Endothelial cell of umbilical vein (primary cell): ENCODE results near the gene ZNF800. TPM values are rescaled to one million over a fixed set of nuclear protein-coding genes. Genes with fewer than 3 reads are reported as not detected.

Experiments
- BruUV-seq: library from RNA; stranded (reverse); fragments of 400-500 nt; replicated peaks from 2 replicates; lab custom pipeline; 2021; lab: Mats Ljungman, UMichigan
- CTCF ChIA-PET: fragments of 300-600, 350-600 bp; sonication (Branson Sonifier 250); formaldehyde crosslinking; loops from one replicate; lab custom pipeline; 2021; ENCODE audit warnings: antibody characterized with exemption, inconsistent platforms; lab: Charles Lee
- POLR2A ChIA-PET: fragments of 300-600, 350-600 bp; sonication (Branson Sonifier 250); formaldehyde crosslinking; loops from one replicate; lab custom pipeline; 2021; ENCODE audit warnings: antibody characterized with exemption, inconsistent platforms; lab: Charles Lee
- DNase-seq: peaks from one replicate; pipeline ENCODE4 v3.0.0-alpha.2; 2011; ENCODE audit warnings: low read depth, low spot score
- FAIRE-seq: peaks from 2 replicates; lab custom pipeline; 2011; peaks lifted over from hg19 to GRCh38; lab: Jason Lieb, UNC
- H2AFZ ChIP-seq: 2 replicates; pipeline ENCODE4 v1.6.0; 2012; ENCODE audit warnings: low read depth, low read length, control low read depth, inconsistent platforms
- H3K27ac ChIP-seq: 2 replicates; pipeline ENCODE4 v1.5.1; 2011; ENCODE audit warnings: low read depth, mild to moderate bottlenecking, control low read depth, low read length, moderate library complexity; ENCODE audit not compliant: insufficient read depth
- H3K27me3 ChIP-seq, 2 experiments: 2 replicates each; pipeline versions ENCODE4 v1.6.0 to v1.6.1; 2011; ENCODE audit warnings: low read length in 2 of 2, mixed read lengths in 1 of 2; ENCODE audit not compliant: control insufficient read depth in 2 of 2, insufficient read depth in 2 of 2
- H3K36me3 ChIP-seq, 2 experiments: 2 replicates in 1 of 2; 3 replicates in 1 of 2; pipeline ENCODE4 v1.5.1; 2011; ENCODE audit warnings: low read length in 2 of 2, mild to moderate bottlenecking in 1 of 2, moderate library complexity in 1 of 2; ENCODE audit not compliant: control insufficient read depth in 2 of 2, insufficient read depth in 2 of 2; ENCODE audit errors: extremely low read depth in 1 of 2
- H3K4me1 ChIP-seq: 3 replicates; pipeline ENCODE4 v1.5.1; 2011; ENCODE audit warnings: mild to moderate bottlenecking, low read length; ENCODE audit not compliant: control insufficient read depth, insufficient read depth; ENCODE audit errors: extremely low read depth
- H3K4me2 ChIP-seq: 2 replicates; pipeline ENCODE4 v1.6.1; 2011; ENCODE audit warnings: low read length, control low read depth, mixed read lengths; ENCODE audit not compliant: insufficient read depth
- H3K4me3 ChIP-seq, 3 experiments: fragments of 200-600 bp in 1 of 3; sonication (generic), shearing (Covaris generic) in 1 of 3; replicated peaks in 1 of 3; 2 replicates each; pipeline ENCODE4 v1.5.1; 2011 to 2016; ENCODE audit warnings: control low read depth in 3 of 3, low read length in 3 of 3, mild to moderate bottlenecking in 2 of 3, inconsistent platforms in 1 of 3, low read depth in 1 of 3, moderate library complexity in 1 of 3; ENCODE audit not compliant: insufficient read depth in 1 of 3
- H3K79me2 ChIP-seq: 2 replicates; pipeline ENCODE4 v1.6.0; 2012; ENCODE audit warnings: low read length, inconsistent platforms; ENCODE audit not compliant: control insufficient read depth, insufficient read depth
- H3K9ac ChIP-seq: replicated peaks from 2 replicates; pipeline ENCODE3; 2011; ENCODE audit warnings: low read length, control low read depth; ENCODE audit not compliant: insufficient read depth; ENCODE audit errors: extremely low read depth
- H3K9me1 ChIP-seq: replicated peaks from 3 replicates; pipeline ENCODE4 v1.6.0; 2011; ENCODE audit warnings: mild to moderate bottlenecking, low read length; ENCODE audit not compliant: control insufficient read depth, insufficient read depth; ENCODE audit errors: extremely low read depth
- H3K9me3 ChIP-seq: replicated peaks from 2 replicates; pipeline ENCODE4 v1.5.1; 2012; ENCODE audit warnings: low read length, inconsistent platforms; ENCODE audit not compliant: control insufficient read depth, insufficient read depth
- H4K20me1 ChIP-seq: replicated peaks from 2 replicates; pipeline ENCODE3; 2011; ENCODE audit warnings: mild to moderate bottlenecking, low read length; ENCODE audit not compliant: control insufficient read depth, insufficient read depth; ENCODE audit errors: extremely low read depth
- EZH2 ChIP-seq: IDR thresholded peaks from 2 replicates; pipeline ENCODE4 v1.6.1; 2012; ENCODE audit warnings: borderline replicate concordance, low read depth, mild to moderate bottlenecking, moderate library complexity, low read length, inconsistent platforms; ENCODE audit not compliant: severe bottlenecking
- FOS ChIP-seq: IDR thresholded peaks from 2 replicates; pipeline ENCODE4 v1.6.1; 2011; ENCODE audit warnings: mild to moderate bottlenecking, low read length, moderate library complexity, borderline replicate concordance; ENCODE audit not compliant: insufficient read depth
- GATA2 ChIP-seq: IDR thresholded peaks from 2 replicates; pipeline ENCODE4 v1.7.0; 2011; ENCODE audit warnings: low read depth, mild to moderate bottlenecking, moderate library complexity, mixed read lengths, low read length; ENCODE audit not compliant: insufficient read length, insufficient read depth
- JUN ChIP-seq: IDR thresholded peaks from 2 replicates; pipeline ENCODE4 v1.6.1; 2011; ENCODE audit warnings: borderline replicate concordance, low read depth; ENCODE audit not compliant: insufficient read length, insufficient read depth
- MYC ChIP-seq: IDR thresholded peaks from one replicate; pipeline ENCODE4 v1.6.1; 2011; ENCODE audit warnings: mild to moderate bottlenecking, low read depth, low read length
- POLR2A ChIP-seq: IDR thresholded peaks from 2 replicates; pipeline ENCODE4 v1.6.1; 2012; ENCODE audit warnings: low read depth, mild to moderate bottlenecking, control low read depth, low read length
- POLR2AphosphoS5 ChIP-seq: IDR thresholded peaks from 2 replicates; pipeline ENCODE4 v1.6.1; 2012; ENCODE audit warnings: low read depth, mild to moderate bottlenecking, control low read depth, low read length, moderate library complexity; ENCODE audit not compliant: insufficient read depth
- dilution Hi-C: fragments of 300-500 bp; cut with MboI; formaldehyde crosslinking; loops from one replicate; pipeline ENCODE4 v1.15.0; 2019; ENCODE audit warnings: low sequenced_read_pairs; ENCODE audit not compliant: extremely low pct_ligation_motif_present
- intact Hi-C: fragments of 100-400 bp; cut with micrococcal nuclease; formaldehyde crosslinking; loops from one replicate; pipeline ENCODE4 v1.10.0; 2022
- polyA plus RNA-seq, 4 experiments: library from polyadenylated mRNA; depleted of rRNA in 3 of 4; stranded (reverse) in 3 of 4; unstranded in 1 of 4; fragments of >200 nt; gene quantifications; 2 replicates each; pipeline versions ENCODE4 v1.2.1 to v1.2.3, GENCODE V29; 2011 to 2012; ENCODE audit warnings: missing spikeins in 1 of 4
- total RNA-seq: library from RNA; stranded (reverse); gene quantifications from 2 replicates; pipeline ENCODE4 v1.2.3, GENCODE V29; 2021
- TF ChIP-seq, protein P1 (sequence below), 2 donors: IDR thresholded peaks; 1 replicate in 1 of 2; 2 replicates in 1 of 2; pipeline ENCODE4 v1.5.1; 2011; ENCODE audit warnings: low read length in 2 of 2, mild to moderate bottlenecking in 2 of 2, moderate library complexity in 2 of 2, control low read depth in 1 of 2, inconsistent platforms in 1 of 2, low read depth in 1 of 2; ENCODE audit not compliant: insufficient read depth in 1 of 2; ENCODE audit errors: extremely low read depth in 1 of 2
- TF ChIP-seq, protein P2 (sequence below): IDR thresholded peaks from 2 replicates; pipeline ENCODE4 v1.6.1; 2011; ENCODE audit not compliant: insufficient read depth, insufficient read length

ZNF800 gene
- total and polyA plus RNA-seq, 2 donors (not counting 3 experiments of a cell fraction or from before 2014, with no cell fraction given), result 10.9 to 35.4 TPM

DNA sequence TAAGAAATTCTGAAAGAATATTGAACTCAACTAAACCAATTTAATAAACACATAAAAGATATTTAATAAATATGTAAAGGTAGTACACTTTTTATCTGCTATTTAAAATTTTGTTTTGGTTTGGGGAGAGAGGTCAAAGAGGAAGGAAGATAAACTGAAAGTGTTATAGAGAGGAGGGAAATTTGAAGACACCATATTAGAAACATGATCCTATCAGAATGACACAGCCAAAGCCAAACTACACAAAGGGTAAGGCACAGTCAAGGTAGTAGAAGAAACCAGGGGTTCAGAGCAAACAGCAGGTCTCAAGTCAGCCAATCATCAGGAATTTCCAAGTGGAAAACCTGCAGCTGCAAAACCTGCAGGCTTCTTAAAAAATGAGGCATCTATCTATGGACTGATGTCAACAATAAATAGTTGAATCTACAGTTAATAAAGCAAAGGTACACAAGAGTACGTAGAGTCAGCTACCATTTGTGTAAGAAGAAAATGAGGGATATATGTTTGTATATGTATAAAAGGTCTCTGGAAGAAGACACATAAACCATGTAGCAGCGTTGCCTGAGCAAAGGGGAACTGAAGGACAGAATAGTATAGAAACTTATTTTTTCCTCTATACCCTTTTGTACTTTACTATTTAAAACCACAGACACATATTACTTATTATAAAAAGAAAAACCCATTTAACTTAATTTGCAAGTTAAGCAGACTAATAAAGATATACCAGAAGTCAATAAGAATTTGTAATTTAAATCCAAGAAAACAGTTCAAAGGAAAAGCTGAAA, 10.0 kb downstream of the ZNF800 start:
- no TSS peak for BruUV-seq
- Histone ChIP-seq H3K9me1 (no peaks in the 10 kb centered on the region), H3K79me2 (peaks cover 90% of the 10 kb centered on the region), H3K9ac (no peak overlapping the region), H4K20me1 (peaks cover 5% of the 10 kb centered on the region), H3K4me3 (no peak overlapping the region), H3K4me2 (no peak overlapping the region), H2AFZ (no peak overlapping the region), H3K9me3 (no peaks in the 10 kb centered on the region), H3K27me3 (no peaks in the 10 kb centered on the region), H3K4me1 (peaks cover 2% of the 10 kb centered on the region), H3K36me3 (peaks cover 4% of the 10 kb centered on the region in 2 experiments), H3K27ac (no peak overlapping the region)
- ChIA-PET CTCF (no interaction called here), POLR2A (no interaction called here)
- DNase-seq (no peak), FAIRE-seq (no peak)
- intact Hi-C loops (no loop called here), dilution Hi-C loops (no loop called here)
- TF ChIP-seq FOS (no peak), GATA2 (no peak), POLR2A (no peak), POLR2AphosphoS5 (no peak), EZH2 (no peak), JUN (no peak), MYC (no peak)
- TF ChIP-seq, protein P1, sequence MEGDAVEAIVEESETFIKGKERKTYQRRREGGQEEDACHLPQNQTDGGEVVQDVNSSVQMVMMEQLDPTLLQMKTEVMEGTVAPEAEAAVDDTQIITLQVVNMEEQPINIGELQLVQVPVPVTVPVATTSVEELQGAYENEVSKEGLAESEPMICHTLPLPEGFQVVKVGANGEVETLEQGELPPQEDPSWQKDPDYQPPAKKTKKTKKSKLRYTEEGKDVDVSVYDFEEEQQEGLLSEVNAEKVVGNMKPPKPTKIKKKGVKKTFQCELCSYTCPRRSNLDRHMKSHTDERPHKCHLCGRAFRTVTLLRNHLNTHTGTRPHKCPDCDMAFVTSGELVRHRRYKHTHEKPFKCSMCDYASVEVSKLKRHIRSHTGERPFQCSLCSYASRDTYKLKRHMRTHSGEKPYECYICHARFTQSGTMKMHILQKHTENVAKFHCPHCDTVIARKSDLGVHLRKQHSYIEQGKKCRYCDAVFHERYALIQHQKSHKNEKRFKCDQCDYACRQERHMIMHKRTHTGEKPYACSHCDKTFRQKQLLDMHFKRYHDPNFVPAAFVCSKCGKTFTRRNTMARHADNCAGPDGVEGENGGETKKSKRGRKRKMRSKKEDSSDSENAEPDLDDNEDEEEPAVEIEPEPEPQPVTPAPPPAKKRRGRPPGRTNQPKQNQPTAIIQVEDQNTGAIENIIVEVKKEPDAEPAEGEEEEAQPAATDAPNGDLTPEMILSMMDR (IDR thresholded peaks at IDR 0.05; ENCODE audit: extremely low read depth in 1 of 2, insufficient read depth in 1 of 2, low read depth in 1 of 2, low read length in 2 of 2), result no peak
- TF ChIP-seq, protein P2, sequence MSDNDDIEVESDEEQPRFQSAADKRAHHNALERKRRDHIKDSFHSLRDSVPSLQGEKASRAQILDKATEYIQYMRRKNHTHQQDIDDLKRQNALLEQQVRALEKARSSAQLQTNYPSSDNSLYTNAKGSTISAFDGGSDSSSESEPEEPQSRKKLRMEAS, result no peak
